Lower lobe of right lung (tissue), 2 donors: ENCODE data around the gene DHRS13. TPM values are rescaled to one million over a fixed set of nuclear protein-coding genes. Genes with fewer than 3 reads are reported as not detected.
A peak's percentile ranks its signal among the peaks of the same experiment; 100 is the strongest.

Source experiments
- ATAC-seq, 2 donors: fragments of 200-7000 bp; cut with Tn5 transposase; one replicate each; pipeline ENCODE4 v1.9.1; 2020 to 2022; ENCODE audit warnings: mild to moderate bottlenecking in 2 of 2, moderate library complexity in 2 of 2
- DNase-seq: peaks from one replicate; pipeline ENCODE4 v3.0.0-alpha.2; 2020
- H3K27ac ChIP-seq: fragments of 200-600 bp; one replicate; pipeline ENCODE4 v1.8.0; 2022
- H3K27me3 ChIP-seq: fragments of 200-600 bp; one replicate; pipeline ENCODE4 v1.8.0; 2022; ENCODE audit warnings: low read depth
- H3K36me3 ChIP-seq: fragments of 200-600 bp; one replicate; pipeline ENCODE4 v1.8.0; 2022; ENCODE audit warnings: mild to moderate bottlenecking
- H3K4me1 ChIP-seq: fragments of 200-600 bp; one replicate; pipeline ENCODE4 v1.8.0; 2022
- H3K4me3 ChIP-seq: fragments of 200-600 bp; one replicate; pipeline ENCODE4 v1.8.0; 2022; ENCODE audit warnings: mild to moderate bottlenecking
- H3K9me3 ChIP-seq: fragments of 200-600 bp; one replicate; pipeline ENCODE4 v1.8.0; 2022
- intact Hi-C: fragments of 100-400 bp; cut with DNase I; formaldehyde crosslinking; loops from one replicate; pipeline ENCODE4 v1.11.0; 2022
- total RNA-seq: library from RNA; stranded (reverse); fragmentation: NEBNext Ultra II Directional; extraction: Animal tissue kit (Norgen Biotek cat#: 25700); gene quantifications from one replicate; pipeline ENCODE4 v1.2.1, GENCODE V29; 2021
- TF ChIP-seq, protein P1 (sequence below): fragments of 200-600 bp; IDR thresholded peaks from one replicate; pipeline ENCODE4 v1.8.0; 2022; ENCODE audit warnings: antibody characterized with exemption, mild to moderate bottlenecking
- donor health status: DM: no; HTN: yes; CAD: no; lungs with severe emphysema.

DHRS13 gene
- total RNA-seq, 1 donor from 2014 or later: 10.6 TPM

DNA sequence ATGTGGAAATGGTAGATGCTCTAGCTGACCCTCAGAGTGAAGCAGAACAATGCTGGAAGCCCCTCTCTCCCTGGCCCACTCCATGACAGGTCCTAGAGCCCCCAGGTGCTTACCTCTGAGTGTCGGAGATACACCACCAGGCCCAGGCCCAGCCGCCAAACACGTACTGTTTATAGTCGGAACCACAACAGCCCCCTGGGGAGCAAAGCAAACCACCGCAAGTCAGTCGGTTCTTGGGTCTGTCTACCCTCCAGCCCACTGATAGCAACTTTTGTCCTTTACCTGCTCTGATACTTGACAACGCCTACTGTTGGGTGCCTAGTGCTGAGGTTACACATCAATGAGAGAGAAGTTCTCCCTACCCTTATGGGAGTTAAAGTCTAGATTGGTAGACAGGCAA lies 14.0 kb downstream of the DHRS13 start:
- H3K27me3 ChIP-seq: no peaks in the 10 kb centered on the region
- intact Hi-C loops: no loop called here
- peaks cover 38% of the 10 kb centered on the region for H3K4me1 ChIP-seq
- peaks cover 60% of the 10 kb centered on the region for H3K36me3 ChIP-seq
- ATAC-seq (no peak), DNase-seq (no peak)
- no peak overlapping the region for H3K4me3 ChIP-seq
- TF ChIP-seq, protein P1, sequence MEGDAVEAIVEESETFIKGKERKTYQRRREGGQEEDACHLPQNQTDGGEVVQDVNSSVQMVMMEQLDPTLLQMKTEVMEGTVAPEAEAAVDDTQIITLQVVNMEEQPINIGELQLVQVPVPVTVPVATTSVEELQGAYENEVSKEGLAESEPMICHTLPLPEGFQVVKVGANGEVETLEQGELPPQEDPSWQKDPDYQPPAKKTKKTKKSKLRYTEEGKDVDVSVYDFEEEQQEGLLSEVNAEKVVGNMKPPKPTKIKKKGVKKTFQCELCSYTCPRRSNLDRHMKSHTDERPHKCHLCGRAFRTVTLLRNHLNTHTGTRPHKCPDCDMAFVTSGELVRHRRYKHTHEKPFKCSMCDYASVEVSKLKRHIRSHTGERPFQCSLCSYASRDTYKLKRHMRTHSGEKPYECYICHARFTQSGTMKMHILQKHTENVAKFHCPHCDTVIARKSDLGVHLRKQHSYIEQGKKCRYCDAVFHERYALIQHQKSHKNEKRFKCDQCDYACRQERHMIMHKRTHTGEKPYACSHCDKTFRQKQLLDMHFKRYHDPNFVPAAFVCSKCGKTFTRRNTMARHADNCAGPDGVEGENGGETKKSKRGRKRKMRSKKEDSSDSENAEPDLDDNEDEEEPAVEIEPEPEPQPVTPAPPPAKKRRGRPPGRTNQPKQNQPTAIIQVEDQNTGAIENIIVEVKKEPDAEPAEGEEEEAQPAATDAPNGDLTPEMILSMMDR: no peak
- H3K27ac ChIP-seq: no peak overlapping the region
- H3K9me3 ChIP-seq: no peaks in the 10 kb centered on the region

DNA sequence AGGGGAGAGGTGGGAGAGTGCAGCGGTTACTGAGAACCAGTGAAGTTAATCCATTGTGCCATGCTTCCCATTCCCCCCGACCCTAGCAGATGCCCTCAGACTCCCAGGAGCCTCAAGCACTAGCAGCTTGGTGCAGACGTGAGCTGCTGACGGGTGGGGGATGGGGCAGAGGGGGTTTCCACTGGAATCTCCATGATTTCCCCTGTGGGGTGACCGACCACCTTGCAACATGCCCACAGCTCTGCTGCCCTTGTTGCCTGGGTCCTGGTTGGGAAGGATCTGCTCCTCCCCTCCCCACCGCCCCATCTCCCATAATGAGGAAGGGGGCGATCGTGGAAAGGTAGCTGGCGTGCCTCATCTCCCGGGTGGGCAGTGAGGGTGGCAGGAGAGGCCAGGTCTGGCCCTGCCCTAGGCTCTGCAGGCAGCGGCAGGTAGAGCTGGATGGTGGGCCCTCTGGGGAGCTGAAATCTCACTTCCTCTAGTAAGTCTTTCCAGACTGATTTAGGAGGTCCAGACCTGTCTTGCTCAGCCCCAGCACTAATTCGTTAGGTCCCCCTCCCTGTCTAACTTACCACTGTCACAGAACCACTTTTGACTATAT lies 14.9 kb downstream of the DHRS13 start:
- ATAC-seq (no peak), DNase-seq (peak; percentile 4)
- no peaks in the 10 kb centered on the region for H3K27me3 ChIP-seq
- TF ChIP-seq, protein P1: no peak
- peaks cover 30% of the 10 kb centered on the region for H3K4me1 ChIP-seq
- H3K27ac ChIP-seq: no peak overlapping the region
- H3K36me3 ChIP-seq: peaks cover 69% of the 10 kb centered on the region
- H3K9me3 ChIP-seq: no peaks in the 10 kb centered on the region
- no peak overlapping the region for H3K4me3 ChIP-seq
- intact Hi-C loops: no loop called here

DNA sequence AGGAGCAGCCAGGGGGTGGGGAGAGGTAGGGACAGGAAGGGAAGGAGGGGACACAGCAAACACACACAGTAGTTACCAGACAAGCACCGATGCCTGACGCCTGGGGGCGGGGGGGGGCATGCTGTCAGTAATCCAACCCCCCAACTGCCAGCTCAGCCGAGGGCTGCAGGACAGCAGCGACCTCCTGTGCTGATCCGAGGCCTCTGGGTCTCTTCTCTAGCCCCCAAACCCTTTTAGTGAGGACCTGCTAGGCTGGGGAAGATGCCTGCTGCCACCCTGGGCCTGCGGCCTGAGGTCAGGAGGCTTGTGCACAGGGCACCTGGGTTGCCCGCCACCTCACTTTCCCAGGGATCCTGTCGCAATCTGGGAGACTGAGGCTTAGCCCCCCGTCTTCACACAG lies 16.9 kb downstream of the DHRS13 start:
- Histone ChIP-seq H3K36me3 (peaks cover 77% of the 10 kb centered on the region), H3K4me3 (no peak overlapping the region), H3K27me3 (no peaks in the 10 kb centered on the region), H3K9me3 (no peaks in the 10 kb centered on the region), H3K4me1 (peaks cover 12% of the 10 kb centered on the region), H3K27ac (no peak overlapping the region)
- TF ChIP-seq, protein P1: no peak
- DNase-seq (no peak), ATAC-seq (no peak)
- intact Hi-C loops: no loop called here

DNA sequence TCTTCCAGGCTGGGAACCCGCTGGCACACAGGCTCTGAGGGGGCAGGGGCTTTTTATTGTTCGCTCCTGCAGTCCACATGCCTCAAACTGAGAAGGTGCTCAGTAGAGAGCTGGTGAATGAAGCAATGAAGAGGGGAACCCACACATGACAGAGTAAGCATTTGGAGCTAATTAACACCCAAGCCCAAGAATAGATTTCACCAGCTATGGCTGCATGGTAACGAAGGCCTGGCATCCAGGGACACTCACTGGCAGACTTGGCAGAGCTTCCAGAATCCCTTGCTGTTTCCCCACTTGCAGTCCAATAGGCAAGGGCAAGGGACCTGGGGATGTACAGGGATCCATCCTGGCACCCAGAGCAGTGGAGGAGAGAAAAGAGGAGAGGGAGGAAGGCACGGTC lies 17.5 kb downstream of the DHRS13 start:
- H3K4me1 ChIP-seq: peaks cover 6% of the 10 kb centered on the region
- no peak for DNase-seq
- no peak overlapping the region for H3K4me3 ChIP-seq
- ATAC-seq: no peak
- peaks cover 80% of the 10 kb centered on the region for H3K36me3 ChIP-seq
- H3K9me3 ChIP-seq: no peaks in the 10 kb centered on the region
- H3K27ac ChIP-seq: no peak overlapping the region
- TF ChIP-seq, protein P1: no peak
- H3K27me3 ChIP-seq: no peaks in the 10 kb centered on the region
- intact Hi-C loops: no loop called here

DNA sequence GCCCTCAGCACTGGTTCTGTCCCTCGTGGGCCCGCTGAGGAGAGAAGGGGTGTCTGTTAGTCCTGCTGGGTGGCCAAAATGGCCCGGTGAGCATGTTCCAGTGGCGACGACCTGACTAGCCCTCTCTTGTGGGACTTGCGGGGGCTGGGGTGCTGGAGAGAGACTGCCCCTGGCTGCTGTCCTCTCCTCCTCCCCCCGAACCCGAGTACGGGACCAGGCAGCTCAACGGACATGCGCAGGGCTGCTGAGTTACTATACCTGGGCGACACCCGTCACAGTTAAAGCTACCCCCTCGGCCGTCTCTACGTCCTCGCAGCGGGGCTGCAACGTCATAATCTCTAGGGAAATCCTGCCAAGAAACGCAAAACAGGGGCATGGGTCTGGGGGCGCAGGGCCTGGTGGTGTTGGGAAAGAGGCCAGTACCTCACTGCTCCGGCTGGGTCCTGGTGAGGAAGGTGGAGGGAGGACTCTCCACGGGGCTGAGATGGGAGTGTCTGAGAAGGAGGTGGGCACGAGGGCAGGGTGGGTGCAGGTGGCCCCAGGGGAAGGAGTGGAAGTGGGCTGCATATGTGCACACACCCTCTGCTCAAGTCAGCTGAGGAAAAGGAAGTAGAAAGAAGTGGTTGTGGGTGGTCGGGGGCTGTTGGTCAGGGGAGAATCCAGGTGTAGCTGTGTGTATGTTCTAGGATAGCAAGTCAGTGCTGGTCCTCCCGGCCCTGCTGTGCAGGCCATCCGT lies 18.7 kb downstream of the DHRS13 start:
- no peaks in the 10 kb centered on the region for H3K4me1 ChIP-seq
- H3K9me3 ChIP-seq: no peaks in the 10 kb centered on the region
- H3K4me3 ChIP-seq: no peak overlapping the region
- intact Hi-C loops: no loop called here
- ATAC-seq (no peak), DNase-seq (no peak)
- peaks cover 93% of the 10 kb centered on the region for H3K36me3 ChIP-seq
- H3K27ac ChIP-seq: no peak overlapping the region
- no peaks in the 10 kb centered on the region for H3K27me3 ChIP-seq
- TF ChIP-seq, protein P1: no peak
